Skeletal muscle cell (primary cell): ENCODE results near the gene KCNH1.

Experiments
- DNase-seq: peaks from one replicate; pipeline ENCODE4 v3.0.0-alpha.2; 2010; ENCODE audit warnings: low read depth
- H3K4me3 ChIP-seq: 2 replicates; pipeline ENCODE4 v1.5.1; 2011; ENCODE audit warnings: low read depth, mild to moderate bottlenecking, control low read depth, low read length, moderate library complexity

The KCNH1 gene

DNA sequence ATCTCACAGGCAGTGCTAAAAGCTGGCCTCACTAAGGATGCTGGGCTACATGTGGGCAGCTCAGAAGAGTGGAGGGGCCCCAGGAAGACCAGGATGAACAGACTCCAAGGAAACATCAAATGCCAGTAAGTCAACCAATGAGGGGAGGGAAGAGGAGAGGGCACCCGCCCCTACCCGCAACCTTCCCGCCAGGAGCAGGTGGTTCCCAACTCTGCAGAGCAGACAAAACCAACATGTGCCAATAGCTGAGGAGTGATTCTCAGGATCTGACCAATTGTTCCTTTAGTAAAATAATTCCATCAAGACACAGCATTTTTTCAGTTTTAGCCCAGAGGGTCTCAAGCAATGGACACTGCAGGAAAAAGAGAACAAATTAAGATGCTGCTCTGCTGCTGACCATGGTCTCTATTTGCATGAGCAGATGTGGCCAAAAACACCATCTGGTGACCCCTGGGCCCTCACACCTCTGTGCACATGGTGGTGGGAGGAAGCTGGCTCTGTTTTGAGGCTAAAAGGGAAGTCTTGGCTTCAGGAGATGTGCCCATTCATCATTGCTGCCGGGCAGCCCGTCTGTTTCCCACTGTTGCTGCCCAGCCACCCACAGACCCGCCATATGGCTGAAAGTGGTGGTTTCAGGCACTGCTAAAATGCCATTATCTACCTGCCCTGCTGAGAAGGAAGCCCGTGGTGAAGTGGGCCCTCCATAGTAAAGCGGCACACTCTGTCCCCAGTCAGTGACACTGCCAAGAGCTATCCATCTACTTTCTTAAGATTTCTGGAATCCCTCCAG, 231.8 kb downstream of the KCNH1 start:
- no peak for DNase-seq
- no peak overlapping the region for H3K4me3 ChIP-seq

DNA sequence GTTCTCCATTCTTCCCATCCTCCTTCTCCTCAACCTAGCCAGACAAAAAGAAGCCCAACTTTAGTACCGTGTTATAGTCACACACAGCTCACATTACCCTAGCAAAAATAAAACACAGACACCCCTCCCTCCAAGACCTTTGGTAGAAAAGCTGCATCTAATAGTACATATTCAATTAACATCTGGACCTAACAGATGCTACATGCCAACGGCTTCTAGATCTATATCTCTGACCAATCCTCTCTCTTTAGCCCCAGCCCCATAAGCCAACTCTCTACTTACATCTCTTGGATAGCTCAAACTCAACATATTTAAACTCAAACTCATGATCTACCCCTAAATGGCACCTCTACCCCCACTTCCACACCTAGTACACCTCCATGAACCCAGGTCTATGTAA, 233.1 kb downstream of the KCNH1 start:
- no peak overlapping the region for H3K4me3 ChIP-seq
- DNase-seq: no peak

DNA sequence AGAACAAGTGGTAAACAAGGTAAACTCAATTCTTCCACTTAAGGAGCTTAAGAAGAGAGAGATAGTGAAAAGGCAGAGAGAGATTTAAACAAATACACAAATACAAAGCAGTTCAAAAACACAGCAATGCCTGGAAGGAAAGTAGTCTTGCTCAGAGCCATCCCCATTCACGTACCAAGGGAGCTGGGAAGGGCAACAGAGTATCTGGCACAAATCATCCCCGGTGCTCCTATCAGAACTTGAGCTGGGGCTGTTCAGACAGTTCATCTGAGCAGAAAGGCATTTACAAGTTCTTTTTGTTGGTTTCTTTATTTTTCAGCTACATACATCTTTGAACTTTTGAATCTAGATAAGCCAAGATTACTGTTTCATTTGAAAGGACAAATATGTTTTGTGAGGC, 233.9 kb downstream of the KCNH1 start:
- no peak overlapping the region for H3K4me3 ChIP-seq
- no peak for DNase-seq

DNA sequence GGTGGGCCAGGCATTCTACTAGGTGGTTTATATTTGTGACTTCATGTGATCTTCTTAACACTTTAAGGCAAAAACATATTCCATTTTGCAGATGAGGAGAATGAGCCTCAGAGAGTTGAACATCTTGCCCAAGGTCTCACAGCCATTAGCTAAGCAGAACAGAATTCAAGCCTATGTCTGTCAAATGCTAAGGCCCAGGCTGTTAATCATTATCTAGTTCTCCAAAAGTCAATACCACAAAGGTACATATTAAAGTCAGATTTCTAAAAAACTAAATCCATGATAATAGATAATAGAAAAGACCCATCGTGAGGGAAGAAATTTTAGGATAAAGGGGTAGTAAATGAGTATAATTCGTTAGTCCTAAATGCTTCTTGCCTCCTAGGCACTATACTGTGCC, 234.3 kb downstream of the KCNH1 start:
- H3K4me3 ChIP-seq: no peak overlapping the region
- DNase-seq: no peak

DNA sequence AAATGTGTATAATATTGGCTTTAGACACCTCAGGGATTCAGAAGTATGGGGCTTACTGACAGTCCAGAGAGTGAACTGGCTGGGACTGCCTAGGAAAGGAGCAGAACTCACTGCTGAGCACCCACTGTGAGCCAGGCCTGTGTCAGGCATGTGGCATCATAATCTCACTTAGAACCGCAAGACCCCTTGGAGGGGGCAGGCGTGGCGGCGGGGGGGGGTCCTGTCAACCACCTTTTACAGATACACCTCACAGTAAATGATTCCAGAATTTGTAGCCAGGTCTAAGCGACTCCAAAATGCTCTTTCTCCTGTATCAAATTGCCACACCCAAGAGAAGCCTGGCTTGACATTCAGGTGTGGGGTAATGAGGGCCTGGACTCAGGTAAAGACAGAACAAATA, 235.5 kb downstream of the KCNH1 start:
- DNase-seq: no peak
- H3K4me3 ChIP-seq: no peak overlapping the region

DNA sequence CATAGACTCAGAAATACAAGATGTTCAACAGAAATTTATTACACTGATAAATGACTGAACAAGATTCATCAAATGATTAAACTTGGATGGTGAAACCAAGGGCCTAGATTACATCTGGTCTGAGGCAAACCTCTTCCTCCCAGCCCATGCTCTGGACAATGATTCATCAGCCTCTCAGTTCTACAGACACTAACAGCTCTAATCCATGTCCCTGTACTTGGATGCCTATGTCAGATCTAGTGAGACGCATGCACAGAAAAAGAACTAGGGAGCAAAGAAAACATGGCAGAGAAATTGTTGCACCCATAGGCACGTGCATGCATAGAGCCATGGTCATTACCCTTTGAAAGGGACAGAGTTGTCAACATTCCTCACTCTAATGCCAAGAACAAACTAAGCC, 250.1 kb downstream of the KCNH1 start:
- no peak for DNase-seq
- H3K4me3 ChIP-seq: no peak overlapping the region

DNA sequence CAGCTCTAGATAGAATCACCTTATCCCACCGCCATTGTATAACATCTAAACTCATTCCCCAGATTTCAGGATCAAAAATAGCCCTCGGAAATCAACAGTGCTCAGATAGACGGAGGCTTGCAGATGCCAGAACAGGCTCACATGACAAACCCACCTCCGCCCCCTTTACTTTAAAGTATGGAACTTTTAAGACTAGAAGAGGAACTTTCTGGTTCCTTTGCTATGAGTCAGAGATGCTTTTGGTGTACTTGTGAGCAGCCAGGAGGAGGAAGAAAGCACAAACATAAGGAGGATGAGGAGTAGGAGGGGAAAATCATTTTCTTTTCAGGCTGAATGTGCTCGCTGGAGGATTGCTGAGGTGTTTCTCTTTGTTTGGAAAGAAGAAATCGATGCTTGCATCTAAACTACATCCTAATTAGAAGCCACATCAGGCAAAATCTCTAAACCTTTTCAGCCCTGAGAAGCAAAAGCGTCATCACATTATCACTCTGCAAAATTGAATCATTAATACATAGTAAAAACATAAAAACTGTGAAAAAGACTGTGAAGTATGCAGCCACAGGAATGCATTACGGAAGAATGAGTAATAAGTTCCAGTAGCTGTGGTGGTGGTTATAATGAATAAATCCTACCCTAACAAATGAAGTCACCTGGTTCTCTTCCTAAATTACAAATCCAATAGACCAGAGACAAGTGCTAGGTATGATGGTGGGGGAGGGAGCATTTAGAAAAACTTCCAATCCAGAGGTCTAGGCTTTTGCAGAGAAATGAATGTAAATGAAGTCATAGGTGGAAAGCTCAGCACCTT, 251.3 kb downstream of the KCNH1 start:
- H3K4me3 ChIP-seq: no peak overlapping the region
- no peak for DNase-seq

DNA sequence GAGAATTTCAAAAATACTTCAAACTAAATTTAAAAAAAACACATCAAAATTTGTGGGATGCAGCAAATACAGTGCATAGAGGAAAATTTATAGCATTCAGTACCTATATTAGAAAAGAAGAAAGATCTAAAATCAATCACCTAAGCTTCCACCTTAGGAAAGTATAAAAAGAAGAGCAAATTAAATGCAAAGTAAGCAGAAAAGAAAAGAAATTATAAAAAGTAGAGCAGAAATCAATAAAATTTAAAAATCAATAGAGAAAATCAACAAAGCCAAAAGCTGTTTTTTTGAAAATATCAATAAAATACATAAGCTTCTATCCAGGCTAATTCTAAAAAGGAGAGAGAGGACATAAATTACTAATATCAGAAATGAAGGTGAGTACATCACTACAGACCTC, 255.4 kb downstream of the KCNH1 start:
- DNase-seq: no peak
- H3K4me3 ChIP-seq: no peak overlapping the region

DNA sequence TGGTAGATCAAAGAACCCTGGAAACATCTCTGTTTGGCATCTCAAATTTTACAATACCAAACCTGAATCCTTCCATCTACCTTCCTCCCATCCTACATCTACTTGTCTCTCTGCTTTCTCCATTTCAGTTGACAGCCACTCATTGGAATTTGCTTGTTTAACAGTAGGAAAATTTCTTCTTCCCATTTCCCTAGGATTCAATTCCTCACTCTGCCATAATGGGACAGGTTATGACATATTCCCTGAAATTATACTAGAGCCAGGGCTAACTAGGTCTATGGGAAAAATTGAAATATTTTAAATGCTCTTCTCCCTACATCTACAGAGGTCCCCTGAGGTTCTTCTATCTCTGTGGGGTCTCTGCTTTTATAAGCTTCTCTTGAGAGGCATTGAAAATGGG, 257.7 kb downstream of the KCNH1 start:
- H3K4me3 ChIP-seq: no peak overlapping the region

DNA sequence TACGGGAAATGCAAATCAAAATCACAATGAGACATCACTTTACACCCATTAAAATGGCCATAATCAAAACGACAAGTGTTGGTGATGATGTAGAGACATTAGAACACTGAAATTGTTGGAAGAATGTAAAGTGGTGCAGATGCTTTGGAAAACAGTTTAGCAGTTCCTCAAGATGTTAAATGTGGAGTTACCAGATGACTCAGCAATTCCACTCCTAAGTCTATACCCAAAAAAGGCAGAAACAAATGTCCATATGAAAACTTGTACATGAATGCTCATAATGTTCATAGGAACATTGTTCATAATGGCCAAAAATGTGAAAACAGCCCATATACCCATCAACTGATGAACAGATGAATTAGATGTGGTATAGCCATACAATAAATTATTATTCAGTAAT, 267.4 kb downstream of the KCNH1 start:
- DNase-seq: no peak
- no peak overlapping the region for H3K4me3 ChIP-seq

More for the DNA sequence above, 257.7 kb downstream of the KCNH1 start:
- DNase-seq: no peak

DNA sequence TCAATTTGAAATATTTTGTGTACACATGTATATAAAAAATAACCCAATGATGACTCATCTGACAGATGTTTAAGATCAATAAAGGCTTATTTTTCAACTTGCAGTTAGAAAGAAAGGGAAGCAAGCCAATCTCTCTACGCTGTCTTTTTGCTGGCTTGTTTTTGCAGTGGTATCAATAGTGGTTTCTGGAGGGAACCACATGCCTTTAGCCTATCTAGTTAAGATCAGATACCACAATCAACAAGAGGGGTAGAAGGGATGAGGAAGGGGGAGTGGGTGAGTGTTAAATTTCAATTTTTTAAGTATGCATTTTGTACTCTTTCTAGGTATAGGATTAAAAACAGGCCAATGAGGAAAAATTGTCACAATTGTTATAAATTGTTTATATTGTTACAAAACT, 276.2 kb downstream of the KCNH1 start:
- no peak overlapping the region for H3K4me3 ChIP-seq
- DNase-seq: no peak

DNA sequence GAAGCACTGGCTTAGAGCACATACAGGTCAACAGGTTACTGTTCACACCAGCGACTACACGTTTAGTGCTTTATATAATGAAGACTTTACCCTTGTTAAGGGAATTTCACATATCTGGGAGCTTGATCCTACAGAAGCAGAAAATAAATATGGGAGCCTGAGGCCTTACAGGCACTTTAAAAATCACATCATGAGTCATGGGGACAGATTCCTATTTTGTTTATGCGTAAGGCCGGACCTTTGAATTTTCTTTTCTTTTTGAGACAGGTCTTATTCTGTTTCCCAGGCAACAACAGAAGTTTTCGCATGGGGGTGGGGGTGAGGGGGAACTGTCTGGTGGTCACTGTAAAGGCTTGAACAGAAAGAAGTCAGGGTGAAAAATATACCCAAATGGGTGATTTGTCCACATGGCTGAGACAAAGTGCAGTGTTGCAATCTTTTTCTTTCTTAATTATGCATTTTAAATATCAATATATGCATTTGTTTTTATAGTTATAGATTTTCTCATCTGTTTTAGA, 276.7 kb downstream of the KCNH1 start:
- DNase-seq: no peak
- no peak overlapping the region for H3K4me3 ChIP-seq

DNA sequence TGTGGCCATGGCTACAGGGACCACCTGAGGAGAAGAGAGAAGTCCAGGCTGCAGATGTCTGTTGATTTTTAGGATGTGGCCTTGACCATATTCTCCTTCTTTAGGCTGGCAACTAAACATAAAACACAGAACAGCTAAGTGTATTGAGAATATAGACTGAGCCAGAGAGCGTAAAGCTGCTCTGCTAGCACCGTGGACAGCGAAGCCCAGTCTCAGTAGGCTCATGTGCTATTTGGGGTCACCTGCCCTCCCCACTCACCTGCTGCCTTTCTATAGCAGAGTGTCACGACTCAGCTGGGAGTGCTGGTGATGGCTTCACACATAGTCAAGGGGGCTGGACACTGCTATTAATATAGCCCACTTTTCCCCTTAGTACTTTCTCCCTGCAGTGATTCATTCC, 278.5 kb downstream of the KCNH1 start:
- no peak for DNase-seq
- H3K4me3 ChIP-seq: no peak overlapping the region

DNA sequence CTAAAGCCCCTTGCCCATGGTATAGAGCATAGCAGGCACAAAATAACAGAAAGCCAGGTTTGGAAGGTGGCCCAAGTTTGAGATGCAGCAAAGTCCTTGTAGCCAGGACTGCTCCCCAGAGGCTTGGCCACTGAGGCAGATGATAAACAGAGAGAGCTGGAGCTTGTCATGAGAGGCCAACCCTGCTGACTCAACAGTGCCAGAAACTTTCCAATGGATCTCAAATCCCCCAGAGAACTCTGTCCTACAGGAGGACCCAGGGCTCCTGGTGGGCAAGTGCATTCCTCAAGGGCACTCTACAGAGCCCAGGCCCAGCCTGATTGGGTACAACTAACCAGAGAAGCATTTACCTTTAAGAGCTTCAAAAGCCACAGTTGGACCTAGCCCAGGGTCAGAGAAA, 280.7 kb downstream of the KCNH1 start:
- H3K4me3 ChIP-seq: no peak overlapping the region

DNA sequence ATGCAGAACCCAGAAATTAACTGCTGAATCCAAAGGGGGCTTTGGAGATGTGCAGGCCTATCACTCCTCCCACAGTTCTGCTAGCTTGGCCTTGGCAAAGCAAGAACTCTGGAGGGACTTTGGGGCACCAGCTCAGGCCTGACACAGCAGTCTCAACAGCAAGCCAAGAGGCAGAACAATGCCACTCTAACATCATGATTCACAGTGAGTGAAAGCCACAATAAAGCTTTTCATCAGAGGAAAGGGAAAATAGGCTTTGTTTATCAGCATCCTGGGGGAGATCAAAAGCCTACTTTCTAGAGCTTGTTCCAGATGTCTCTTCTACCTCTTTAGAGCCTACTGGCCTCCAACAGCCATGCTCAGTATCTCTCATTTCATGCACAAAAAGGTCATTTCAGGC, 283.4 kb downstream of the KCNH1 start:
- DNase-seq: no peak
- H3K4me3 ChIP-seq: no peak overlapping the region

More for the DNA sequence above, 280.7 kb downstream of the KCNH1 start:
- DNase-seq: no peak

DNA sequence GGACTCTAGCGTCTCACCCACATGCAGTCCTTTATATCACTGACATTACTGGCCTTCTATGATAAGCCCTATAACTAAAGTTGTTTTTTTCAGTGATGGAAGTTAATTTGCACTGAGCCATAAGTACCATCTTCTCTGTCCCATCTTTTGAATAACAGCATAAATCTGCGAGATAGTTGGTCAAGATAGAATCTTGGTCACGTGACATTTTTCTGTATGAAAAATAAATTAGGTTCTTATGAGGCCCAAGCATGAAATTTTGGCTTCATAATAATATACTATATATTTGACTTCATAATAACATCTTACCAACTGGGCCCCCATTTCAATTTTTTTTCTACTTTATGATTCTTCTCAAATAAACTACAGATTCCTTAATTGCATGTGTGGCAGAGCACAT, 285.5 kb downstream of the KCNH1 start:
- H3K4me3 ChIP-seq: no peak overlapping the region

DNA sequence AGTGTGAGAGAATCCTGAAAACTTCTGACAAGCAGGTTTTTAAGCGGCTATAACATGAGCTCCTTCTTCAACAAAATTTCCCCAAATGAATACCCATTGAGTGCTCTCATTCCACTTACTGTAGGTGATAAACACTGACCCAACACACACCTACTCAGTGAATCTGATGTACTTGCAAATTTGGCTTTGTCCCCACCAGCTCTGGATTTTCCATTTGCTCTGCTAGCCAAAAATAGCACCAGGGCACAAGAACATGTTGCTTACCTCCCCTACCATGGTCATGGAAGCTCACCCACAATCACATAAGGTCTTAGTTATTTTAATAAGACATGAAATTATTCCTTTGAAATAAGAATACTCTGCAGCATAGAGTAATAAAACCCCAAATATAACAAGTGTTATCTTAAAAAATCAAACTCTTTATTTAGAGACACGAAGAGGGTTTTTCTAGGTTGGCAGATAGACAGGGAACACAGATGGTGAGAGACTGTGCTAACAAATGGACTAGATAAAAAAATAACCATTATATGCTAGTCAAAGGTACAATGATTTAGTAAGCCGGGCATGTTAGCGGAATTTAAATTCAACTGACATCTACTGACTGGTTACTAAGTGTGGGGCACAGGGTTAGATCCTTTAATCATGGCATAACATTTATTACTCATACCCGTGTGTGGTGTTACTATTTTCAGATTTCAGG, 291.9 kb downstream of the KCNH1 start:
- no peak for DNase-seq
- H3K4me3 ChIP-seq: no peak overlapping the region

More for the DNA sequence above, 285.5 kb downstream of the KCNH1 start:
- DNase-seq: no peak

DNA sequence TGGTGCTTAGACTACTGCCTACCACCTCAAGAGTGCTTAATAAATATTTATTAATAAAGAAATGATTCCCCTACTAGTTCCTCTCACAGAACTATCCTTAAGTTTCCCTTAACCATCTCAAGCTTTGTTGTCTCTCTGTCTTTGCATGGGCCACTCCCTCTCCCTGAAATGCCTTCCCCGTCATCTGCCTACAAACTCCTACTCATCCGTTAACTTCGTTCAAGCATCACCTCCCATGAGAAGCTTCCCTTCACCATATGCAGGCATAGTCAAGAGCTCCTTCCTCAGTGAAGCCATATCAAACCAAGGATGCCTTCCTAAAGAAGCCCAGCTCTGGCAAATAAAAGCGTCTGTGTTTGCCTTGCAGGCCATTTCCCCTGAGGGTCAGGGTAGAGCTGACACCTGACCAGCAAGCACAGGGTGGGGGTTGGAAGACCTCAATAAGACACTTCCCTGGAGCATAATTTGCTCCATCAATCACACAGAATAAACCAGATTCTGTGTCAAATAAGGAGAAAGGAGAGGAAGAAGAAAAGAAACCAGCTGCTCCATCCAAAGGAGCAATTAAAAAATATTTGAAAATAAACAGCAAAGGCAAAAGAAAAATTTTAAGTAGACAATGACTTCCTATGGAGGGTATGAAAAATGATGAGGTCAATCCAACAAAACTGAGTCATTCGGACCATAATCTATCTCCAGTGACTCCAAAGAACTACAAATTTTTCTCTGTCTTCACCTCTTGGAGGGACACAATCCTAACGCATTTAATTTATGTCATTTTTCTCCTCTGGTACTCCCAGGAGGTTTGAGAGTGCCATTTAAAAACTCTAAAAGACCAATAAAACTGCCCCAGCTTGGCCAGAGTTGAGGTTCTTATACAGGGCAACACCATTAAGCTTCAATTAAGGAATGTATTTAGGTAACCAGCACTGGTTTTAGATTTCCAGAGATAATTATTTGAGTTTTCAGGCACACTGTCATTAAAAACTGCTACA, 303.6 kb downstream of the KCNH1 start:
- H3K4me3 ChIP-seq: no peak overlapping the region
- DNase-seq: no peak

DNA sequence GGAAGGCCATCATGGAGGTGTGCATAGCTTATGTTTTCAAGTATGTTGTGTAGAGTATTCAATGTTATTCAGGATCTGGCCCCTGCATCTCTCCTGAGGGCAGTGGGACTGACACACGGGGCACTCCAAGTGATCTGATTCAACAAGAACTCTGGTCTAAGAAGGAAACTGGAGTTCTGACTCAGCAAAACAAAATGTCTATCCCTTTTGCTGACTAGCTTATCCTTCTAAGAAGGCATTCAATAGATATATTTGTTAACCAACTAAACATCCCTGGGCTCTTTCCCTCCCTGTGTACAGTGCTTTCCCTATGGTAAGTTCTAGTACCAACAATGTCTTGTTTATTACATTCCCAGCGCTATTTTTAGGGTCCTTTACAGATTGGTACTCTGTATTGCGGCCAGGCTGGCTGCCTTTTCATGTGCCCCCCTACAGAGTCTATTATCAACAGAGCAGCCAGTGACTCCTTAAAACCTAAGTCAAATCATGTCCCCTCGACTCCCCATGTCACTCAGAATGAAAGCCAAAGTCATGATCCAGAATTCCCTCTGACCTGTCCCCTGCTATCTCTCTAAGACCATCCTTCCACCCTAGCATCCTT, 304.9 kb downstream of the KCNH1 start:
- no peak for DNase-seq

More for the DNA sequence above, 304.9 kb downstream of the KCNH1 start:
- H3K4me3 ChIP-seq: no peak overlapping the region
